NCI-H146 (cell line): ENCODE results near the gene ASB5.

Source experiments
- DNase-seq: peaks from one replicate; lab custom pipeline; 2025; lab: John Stamatoyannopoulos, UW

The ASB5 gene

DNA sequence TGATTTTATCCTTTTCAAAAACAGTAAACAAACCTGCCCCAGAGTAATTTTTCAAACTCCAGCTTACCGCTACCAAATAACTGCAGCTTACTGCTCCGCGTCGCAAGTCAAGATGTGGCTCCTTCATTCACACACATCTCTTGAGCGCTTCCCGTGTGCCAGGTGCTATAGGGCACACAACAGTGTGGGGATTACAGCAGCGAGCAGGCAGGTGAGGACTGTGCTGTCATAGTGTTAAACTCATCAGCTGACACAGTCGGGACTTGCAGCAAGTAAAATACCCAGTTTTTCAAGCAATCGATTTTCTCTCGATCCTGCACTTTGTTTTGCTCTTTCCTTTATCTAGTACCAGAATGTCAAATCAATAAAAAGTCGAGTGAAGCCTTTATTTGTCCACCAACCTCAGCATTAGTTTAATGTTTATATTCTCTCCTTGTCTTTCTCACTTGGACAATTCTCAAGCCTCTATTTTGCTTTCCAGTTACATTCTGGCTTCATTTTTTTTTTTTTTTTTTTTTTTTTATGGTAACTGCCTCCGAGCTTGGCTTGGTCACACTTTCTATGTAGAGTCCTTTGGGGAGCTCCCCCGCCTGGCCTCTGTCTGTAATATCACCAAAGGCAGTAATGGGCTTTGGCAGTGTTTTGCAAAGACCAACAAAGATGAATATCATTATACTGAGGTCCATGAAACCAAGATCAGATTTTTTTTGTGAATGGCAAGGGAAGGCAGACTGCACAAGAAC is 8.3 kb upstream of the ASB5 start:
- DNase-seq = peak; percentile 35

DNA sequence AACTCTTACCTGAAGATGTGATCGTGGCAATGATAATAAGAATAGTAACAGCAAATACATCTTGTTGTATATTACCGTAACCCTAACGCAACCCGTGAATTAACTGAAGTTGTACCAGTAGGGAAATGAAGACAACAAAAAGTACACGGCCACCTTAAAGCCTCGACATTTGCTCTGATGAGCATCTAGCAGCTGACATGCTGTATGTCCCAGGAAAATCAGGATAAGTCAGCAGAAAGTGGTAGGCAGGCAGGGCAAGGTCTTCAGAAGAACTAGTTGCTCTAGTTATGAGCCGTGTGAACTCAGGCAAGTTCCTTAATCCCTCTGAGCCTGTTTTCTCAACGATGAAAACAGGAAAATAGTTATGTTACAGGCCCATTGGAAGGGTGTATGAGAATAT is 7.7 kb upstream of the ASB5 start:
- DNase-seq = no peak

DNA sequence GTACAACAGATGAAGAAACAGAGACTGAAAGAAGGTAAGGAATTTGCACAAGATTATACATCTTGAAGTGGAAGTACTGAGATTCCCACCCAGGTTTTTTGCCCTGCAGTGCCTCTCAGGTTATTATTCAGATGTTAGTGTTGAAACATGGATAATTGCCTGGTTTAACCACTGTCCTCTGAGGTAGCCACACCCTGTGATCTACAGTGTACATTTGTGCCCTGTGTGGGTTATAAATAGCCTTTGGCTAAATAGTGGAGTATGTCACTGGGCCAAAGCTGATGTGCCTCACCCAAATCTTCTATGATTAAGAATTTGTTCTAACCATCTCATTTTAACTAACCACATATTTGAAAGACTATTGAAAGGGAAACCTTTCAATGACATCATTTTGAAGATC is 5.4 kb upstream of the ASB5 start:
- DNase-seq = no peak

DNA sequence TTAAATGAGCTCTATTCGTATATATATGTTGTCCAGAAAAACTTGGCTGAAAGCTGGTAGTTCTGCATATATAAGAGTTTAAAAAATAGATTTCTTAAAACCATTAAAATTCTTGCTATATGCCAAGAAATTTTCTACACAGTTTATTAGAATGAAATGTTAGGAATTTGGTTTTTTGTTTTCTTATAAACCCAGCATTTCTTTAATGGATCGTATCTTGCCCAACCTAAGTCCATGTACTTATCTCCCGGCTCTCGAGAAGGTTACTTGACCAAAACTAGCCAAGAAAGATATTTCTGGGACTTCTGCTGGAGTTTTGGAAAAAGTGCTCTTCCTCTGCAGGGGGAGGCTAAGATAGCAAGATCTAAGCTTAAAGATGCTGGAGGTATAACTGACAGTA is 4.7 kb upstream of the ASB5 start:
- no peak for DNase-seq

DNA sequence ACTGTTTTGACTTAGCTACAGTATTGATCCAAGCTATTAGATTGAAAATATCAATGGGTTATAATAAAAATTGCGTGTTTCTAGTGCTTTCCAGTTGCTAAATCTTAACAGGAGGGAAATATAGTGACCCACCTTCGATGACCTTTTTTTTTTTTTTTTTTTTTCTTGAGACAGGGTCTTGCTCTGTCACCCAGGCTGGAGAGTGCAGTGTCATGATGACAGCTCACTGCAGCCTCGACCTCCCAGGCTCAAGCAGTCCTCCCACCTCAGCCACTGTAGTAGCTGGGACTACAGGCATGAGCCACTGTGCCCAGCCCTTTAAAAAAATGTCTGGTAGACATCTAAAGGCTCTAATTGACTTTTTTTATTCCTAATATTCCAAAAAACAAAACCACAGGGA is 3.8 kb upstream of the ASB5 start:
- DNase-seq = no peak

DNA sequence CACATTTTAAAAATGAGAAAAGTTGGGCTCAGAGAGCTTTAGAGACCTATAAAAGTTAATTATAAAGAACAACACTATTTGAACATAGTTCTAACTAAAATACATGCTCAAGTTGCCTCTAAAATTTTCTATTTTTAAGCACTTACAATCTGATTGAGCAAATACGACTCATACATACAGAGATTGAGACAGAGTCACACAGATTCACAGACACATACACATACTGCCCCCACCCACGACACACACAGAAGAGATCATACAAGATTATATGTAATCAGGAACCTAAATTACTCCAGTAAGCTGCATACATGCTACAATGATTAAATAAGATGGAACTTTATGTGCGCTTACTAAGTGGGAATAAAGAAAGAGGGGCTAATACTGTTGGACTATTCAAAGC is 2.7 kb upstream of the ASB5 start:
- DNase-seq = no peak

DNA sequence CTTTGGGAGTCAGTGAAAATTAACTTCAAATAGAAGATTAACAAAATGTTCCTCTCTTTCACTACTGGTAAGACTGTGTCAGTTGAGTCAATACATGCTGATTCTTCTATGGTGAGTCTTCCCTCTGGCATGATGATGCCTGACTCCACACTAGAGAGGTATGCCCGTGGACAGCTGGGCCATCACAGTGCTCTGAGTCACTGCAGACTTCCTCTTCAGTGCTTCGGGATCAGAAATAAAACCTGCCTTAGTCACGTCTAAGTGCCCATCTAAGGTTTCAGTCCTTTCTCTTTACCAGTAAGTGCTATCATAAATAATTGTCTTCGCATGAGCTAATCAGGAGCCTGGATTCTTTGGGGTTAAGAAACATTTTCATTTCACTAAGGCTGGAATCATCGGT is 1.6 kb upstream of the ASB5 start:
- DNase-seq = no peak

DNA sequence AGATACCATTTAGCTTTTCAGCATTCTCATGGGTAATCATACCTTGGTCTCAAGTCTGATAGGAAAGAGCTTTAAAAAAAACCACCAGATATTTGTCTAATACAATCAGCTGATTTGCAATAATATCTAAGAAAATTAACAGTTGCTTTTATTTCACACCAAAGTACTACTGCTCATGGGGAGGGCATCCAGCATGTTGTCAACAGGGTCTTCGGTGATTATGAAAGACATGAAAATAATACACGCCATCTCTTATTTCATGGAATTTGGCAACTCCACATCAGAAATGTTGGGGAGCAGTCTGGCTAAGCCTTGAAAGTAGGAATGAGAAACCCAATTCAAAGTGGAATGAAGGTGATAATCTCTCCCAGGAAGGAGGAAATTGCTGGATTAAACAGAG is 3.0 kb downstream of the ASB5 start:
- DNase-seq = no peak

DNA sequence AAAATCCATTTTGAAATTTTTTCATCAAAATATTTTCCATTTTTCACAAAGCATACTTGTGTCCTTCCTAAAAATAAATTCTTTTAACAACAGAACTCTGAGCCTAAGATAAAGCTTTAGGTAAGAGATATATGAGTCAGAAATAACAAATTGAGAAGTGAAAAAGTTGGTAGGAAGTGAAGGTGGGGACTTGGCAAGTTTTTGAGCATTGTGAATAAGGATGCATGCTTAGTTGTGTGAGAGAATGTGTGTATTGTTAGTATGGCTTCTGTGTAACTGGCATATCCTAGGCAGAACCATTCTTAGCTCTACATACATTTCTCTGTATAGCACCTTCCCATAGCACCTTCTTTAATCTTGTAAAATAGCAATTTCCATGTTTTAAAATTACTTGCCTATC is 6.8 kb downstream of the ASB5 start:
- DNase-seq = no peak

DNA sequence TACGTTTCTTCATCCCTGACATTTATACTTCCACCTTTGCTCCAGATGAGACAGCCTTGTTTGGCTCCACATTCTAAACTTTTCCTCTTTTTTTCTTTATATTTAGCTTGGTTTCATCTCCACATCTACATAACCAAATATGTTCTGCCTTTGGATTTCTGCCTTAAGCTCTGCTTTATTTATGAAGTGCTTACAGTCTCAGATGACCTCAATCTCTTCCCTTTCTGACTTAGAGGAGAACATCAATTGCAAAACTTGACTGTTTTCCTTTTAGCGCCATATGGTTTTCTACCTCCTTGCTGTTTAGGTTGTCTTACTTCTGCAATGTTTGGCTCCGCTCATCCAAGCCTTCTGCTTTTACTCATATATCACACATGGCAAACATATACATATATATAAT is 7.5 kb downstream of the ASB5 start:
- no peak for DNase-seq

DNA sequence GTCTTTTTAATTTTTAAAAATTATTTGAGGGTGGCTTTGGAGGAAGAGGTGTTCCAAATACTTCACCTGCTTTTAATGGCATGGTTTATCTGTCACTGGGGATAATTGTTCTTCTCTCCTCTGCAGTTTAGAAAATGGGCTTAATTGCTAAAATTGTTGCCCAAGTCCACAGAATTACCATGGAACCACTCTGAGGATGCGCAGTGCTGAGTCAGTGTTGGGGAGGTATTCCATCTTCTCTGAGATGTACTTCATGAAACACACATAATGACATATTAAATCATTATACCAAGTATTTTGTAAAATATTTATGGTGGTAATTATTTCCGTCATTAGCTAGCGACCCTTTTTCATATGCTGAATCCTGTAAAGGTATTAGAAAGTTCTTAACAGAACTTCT is 8.0 kb downstream of the ASB5 start:
- no peak for DNase-seq

DNA sequence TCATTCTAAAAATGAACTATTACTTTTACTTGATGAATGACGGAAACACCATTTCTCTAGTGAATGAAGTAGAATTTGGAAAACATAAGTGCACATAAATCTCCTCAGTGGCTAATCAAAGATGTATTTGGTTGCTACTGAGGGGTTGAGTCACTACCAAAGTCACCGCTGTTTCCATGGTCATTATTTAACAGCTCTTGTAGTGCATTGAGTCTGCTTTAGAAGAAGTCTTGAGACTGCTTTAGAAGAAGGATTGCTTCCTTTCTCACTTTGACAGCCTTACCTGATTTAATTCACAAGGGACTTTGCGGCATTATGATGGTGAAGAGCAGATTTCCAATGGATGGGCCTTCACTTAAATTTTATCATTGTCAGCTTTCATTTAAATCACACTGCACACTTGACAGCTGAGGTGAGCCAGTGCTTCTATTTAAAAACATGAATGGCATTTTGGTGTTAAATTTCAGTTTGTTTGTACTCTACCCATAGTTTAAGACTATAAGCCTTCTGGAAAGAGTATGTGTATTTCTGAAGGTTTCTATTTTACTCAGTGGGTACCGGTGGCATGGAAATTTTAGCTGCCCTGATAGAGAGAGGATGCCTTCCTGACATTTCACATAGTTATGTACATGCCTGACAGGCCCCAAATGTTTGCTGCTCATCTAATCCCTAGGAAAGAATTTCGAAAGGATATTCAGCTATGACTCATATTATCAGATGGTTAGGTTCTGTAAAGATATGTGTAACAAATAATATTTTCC is 9.5 kb downstream of the ASB5 start:
- no peak for DNase-seq

DNA sequence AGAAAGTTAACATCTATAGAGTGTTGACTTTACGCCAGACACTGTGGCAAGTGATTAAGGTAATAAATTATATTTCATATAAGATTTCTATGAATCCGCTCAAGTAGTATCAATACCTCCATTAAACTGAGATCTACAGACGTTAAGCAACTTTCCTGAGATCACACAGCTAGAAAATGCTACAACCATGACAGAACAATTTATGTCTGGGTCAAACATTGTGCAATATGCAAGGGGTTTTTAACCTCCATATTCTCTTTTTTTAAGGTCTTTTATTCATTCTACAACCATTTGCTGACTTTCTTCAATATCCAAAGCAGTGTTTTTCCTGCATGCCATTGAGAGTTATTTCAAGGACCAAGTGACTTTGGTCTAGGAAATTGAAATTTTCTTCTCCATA is 10.9 kb downstream of the ASB5 start:
- DNase-seq = no peak

DNA sequence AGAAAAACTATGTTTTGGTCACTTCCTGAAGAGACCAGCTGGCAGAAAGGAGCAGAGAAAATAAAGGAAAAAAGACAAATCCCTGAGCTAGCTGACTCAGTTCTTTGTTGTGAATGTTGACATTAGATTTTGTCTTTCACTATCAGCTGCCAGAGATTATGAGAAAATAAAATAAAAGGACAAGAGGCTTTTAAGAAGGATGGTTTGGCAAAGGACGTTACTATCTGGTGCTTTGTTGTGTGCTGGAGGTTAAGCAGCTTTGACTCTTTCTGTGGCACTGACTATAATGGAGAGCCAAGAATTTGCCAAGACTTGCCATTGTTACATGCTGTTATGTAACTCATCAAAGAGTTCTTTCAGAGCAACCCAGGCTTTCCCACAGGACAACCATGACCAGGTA is 12.1 kb downstream of the ASB5 start:
- no peak for DNase-seq

DNA sequence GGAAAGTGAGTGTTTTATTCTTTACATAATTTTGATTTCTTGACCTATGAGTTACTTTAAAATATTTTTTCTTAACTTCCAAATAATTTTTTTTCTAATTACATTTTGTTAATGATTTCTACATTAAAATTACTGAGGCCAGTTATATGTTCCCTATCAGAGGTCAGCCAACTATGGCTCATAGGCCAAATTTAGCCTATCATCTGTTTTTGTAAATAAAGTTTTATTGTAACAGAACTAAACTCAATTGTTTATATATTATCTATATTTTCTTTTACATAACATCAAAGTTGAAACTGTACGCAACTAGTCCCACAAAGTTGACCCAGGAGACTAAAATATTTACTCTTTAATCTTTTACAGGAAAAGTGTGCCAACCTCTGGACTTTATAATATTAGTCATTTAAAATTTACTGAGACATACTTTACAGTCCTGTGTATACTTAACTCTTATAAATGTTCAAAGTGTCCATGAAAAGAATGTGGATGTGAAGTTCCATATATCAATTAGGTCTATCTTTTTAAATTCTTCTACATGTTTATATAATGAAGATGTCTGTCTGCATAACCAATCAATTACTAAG is 26.2 kb downstream of the ASB5 start:
- no peak for DNase-seq

DNA sequence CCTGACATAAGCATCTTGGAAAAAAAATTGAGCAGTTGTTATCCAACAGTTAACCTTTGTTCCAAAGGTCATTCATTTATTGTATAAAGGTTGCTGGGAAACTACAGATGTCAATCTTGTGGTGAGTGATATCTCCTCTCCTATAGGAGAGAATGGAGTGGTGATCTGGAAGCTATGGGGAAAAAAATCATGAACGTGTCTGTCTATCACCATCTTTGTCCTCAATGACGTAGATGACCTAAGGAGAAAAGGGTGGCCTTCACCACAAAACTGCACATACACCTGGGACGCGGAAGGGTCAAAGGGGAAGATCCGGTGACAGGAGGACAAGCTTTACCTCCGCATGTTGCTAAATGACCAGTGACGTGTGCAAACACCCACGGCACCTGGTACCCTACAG is 27.3 kb downstream of the ASB5 start:
- DNase-seq = no peak

DNA sequence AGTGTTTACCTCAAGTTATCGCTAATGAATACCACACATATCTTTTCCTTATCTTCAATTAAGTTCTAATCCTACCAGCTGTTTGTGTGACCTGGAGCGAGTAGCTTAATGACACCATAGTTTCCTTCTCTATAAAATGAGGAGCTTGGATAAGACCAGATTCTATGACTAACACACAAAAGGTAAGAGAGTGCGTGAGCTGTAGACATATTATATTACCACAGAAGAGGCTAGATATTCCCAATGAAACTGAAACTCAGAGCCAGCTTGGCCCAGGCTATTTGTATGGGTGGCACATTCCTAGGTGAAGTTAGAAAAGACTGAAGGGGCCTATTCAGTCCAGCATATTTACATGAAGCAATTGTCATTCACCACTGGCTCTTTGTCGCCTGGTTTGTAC is 30.2 kb downstream of the ASB5 start:
- no peak for DNase-seq

DNA sequence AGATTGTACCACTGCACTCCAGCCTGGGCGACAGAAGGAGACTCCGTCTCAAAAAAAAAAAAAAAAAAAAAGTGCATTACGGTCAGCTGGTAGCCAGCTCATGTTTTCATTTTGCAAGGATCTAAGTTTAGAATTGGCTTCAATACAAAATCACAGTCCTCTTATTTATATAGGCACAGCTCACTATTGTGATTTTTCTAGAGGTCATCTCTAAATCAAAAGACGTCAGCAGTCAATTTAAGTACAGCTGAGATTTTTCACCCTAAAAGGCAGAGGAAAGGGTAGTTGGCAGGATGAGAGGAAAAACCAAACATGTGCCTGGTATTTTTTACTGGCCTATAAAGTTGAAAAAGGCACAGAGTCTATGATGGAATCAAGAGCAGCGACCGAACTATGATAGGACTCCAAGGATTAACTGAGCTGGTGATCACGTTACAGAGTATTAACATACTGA is 30.8 kb downstream of the ASB5 start:
- DNase-seq = no peak

DNA sequence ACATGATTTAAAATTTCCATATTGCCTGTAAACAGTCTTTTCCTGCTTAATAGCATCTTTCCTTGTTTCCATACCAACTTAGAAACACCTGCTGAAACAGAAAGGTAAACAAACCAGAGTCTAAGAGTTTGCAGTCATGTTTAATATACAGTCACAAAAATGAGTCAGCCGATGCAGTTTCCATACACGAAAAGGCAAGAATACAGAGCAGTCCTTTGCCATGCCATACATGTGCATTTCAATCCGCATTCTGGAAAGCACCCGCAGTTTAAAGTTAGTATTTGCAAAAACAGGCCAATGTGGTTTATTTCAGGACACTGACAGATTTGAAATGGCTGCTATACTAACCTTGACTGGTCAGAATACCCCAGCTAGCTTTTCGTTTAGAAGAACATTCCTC is 32.1 kb downstream of the ASB5 start:
- no peak for DNase-seq

DNA sequence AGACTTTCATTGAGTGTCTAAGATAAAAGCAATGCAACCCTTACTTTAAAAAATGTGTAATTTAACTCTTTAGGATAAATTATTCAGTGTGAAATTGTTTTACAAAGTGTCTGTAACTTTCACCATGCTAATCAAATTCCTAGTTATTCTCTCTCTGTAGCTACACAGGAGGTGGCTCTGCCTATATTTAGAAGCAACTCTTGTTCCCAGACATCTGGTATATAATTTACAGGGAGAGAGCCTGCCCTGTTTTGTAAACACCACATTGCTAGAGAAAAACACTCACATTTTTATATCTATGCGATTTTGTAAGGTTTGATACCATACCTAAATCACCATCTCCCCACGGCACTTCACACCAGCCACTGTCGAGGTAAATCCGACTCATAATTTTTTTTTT is 38.2 kb downstream of the ASB5 start:
- no peak for DNase-seq

DNA sequence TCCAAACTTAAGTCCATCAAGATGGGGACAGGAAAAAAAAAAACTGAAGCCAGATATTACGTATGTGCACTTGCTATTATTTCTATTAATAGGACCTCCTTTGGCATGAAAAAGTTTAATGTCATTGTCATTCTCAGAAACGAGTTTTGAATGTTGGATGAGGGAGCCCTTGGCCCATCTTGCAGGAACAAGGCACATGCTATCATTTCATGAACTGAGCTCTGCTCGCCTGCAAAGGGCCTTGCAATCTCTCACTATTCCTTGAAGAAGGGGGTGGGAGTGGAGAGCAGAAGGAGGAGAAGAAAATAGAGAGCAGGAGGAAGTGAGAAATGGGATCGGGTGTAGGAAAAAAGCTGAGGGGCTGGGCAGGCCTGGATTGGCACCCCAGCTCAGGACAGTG is 39.4 kb downstream of the ASB5 start:
- no peak for DNase-seq

DNA sequence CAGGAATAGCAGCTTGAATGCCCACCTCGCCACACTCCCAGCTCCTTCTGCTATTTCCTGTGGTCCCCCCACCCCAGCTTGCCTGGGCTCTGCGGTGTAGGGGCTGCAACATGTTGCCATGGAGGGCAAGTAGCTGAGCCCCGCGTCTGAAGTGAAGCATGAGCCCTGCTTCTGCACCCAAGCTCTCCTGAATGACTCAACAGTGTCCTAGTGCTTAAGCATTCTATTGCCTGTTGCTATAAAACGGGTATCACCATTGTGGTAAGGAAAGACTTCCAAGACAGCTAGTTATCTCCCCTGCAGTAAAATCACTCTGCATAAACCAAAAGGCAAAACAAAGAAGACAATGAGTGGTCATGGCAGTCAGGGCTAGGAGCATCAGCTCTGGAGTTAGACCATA is 42.3 kb downstream of the ASB5 start:
- no peak for DNase-seq

DNA sequence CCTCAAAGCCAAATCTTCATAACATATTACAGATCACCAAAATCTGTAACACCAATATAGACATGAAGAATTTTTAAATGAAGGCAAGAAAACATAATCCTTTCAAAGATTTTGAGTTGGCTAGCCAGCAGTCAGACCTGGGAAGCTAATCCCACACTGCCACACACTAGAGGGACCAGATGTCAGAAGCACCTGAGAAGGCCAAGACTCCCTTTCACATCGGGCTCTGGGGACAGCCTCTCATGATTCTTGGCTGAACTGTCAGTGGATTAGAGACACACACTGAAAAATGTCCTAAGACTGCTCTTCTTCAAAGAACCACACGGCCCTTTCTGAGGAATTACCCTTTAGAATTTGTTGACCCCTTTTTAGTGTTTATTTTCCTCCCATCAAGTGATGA is 45.5 kb downstream of the ASB5 start:
- no peak for DNase-seq

DNA sequence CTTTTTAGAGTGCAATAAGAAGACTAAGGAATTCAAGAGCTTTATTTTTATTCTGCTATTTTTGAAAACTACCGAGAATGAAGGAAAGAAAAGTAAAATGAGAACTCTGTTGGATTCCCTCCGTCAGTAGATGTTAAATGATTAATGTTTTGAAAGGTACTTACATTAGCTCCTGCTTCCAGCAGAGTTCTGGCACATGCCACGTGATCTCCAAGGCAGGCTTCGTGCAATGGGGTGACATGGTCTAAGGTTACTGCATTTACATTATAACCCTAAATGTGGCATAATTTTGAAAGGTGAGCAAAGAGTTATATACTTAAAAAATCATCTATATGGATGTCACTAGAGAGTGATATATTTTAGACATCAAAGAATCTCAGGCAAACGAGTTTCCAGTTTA is 46.9 kb downstream of the ASB5 start:
- DNase-seq = no peak
